Stimulated activated CD8-positive, alpha-beta memory T cell treated with anti-CD3 and anti-CD28 coated beads, Interleukin-2, amount 100 ng/mL, for 48 hours (primary cell): ENCODE measurements around the gene NFKBIB.
"Not testable (repeated sequence)": the region's sequence is repeated elsewhere in the genome, so short reads cannot be mapped to it uniquely, and the experiment has no call there.

Experiments
- DNase-seq, 2 donors: peaks; one replicate each; pipeline ENCODE4 v3.0.0-alpha.2; 2020; ENCODE audit warnings: low read depth in 2 of 2

NFKBIB gene

DNA sequence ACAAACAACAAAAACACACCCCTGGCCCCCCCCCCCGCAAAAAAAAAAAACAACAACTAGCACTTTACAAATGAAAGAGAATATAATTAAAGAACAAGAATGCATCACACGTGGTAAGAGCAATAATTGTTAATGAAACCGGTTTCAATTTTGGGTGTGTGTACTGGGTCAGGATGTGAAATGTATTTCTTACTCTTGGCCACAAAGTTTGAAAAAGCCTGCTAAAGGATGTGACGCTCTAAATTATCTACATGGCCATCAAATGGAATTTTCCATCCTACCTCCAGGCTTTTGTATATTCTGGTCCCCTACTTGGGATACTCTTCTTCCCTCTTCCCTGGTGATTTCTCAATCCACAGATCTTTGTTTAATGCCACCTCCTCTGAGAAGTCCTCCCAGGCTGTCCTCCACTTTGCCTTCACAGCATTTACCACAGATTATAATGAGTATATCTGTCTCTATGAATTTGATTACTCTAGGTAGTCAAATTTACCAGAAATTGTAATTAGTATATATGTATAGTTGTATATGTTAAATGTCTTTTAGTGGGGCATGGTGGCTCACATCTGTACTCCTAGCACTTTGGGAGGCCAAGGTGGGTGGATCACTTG lies 28.7 kb downstream of the NFKBIB start:
- no peak for DNase-seq

GRCh38 chr19:38929929-38930775 lies 30.4 kb downstream of the NFKBIB start, which contains the start of gene SARS2:
SARS2 (minus strand) TSS chr19:38930763; CDS start chr19:38930736, 27 bp downstream.
- DNase-seq: peak; percentile 80 to 84

GRCh38 chr19:38930776-38931520 lies 31.2 kb downstream of the NFKBIB start, which contains the start of gene MRPS12:
MRPS12 (plus strand) TSS chr19:38930944; CDS start chr19:38931295, 351 bp downstream.
- DNase-seq: peak; percentile 93 to 96

- DNase-seq: no peak
Measured at GRCh38 chr19:38931521-38931793, 31.7 kb downstream of the NFKBIB start.

DNA sequence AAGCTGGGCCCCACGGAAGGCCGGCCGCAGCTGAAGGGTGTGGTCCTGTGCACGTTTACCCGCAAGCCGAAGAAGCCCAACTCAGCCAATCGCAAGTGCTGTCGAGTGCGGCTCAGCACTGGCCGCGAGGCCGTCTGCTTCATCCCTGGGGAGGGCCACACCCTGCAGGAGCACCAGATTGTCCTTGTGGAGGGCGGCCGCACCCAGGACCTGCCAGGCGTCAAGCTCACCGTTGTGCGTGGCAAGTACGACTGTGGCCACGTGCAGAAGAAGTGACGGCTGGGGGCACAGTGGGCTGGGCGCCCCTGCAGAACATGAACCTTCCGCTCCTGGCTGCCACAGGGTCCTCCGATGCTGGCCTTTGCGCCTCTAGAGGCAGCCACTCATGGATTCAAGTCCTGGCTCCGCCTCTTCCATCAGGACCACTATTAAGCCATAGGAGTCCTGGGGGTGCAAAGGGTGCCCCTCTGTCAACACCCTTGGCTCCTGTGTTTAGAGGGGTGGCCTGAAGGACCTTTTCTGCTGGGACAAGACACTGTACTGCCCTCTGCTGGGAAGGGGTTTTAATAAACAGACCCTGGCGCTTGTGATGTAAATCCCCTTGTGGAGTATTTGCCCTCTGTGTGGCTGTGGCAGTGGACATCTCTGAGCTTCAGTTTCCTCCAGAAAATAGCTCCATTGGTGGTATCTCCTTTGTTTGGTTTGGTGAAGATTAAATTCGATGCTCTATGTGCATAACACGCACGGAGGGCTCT lies 32.8 kb downstream of the NFKBIB start:
- no peak for DNase-seq

- no peak for DNase-seq
Measured at GRCh38 chr19:38933544-38933943, 33.8 kb downstream of the NFKBIB start.

- DNase-seq: no peak
Measured at GRCh38 chr19:38939957-38940356, 40.2 kb downstream of the NFKBIB start.

GRCh38 chr19:38941466-38941865 lies 41.7 kb downstream of the NFKBIB start:
- DNase-seq: not testable (repeated sequence)

DNA sequence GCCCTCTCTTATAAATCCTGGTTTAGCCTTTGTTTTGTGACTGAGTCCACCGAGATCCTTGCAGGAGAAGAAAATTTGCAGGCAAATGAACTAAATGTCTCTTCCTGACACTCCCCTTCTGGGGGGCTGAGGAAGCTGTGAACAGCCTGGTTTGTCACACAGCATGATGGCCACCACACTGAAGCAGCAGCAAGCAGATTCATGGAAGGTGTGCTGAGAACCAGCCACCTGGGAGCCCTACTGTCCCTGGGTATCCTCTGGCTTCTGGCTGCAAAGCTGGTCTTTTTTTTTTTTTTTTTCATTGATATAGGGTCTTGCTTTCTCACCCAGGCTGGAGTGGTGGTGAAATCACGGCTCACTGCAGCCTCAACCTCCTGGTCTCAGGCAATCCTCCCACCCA lies 42.2 kb downstream of the NFKBIB start:
- DNase-seq: no peak

DNA sequence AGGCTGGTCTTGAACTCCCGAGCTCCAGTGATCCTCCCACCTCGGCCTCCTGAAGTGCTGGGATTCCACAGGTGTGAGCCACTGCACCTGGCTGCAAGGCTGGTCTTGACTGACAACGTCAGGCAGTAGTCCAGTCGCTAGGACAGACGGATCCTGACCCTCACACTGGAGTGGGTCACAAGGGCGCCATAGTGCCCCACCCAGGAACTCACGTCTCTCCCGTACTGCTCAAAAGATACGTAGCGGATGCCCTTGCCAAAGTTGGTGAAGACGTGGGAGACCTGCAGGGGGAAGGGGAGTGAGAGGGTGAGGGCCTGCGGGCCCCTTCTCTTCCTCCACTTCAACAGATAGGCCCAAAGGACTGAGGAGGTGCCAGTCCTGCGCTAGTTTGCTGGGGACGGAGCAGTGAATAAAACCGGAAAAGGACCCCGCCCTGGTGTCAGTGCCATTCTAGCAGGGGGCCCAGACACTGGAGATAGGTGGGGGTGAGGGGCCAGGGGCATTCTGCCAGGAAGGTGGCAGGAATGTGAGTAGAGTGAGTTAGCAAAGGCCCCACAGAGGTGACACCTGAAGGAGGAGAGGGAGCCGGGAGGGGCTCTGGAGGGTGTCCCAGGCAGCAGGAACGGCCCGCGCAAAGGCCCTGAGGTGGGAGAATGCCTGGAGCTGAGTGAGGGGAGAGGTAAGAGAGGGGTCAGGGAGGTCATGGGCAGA lies 42.9 kb downstream of the NFKBIB start:
- DNase-seq: no peak

DNA sequence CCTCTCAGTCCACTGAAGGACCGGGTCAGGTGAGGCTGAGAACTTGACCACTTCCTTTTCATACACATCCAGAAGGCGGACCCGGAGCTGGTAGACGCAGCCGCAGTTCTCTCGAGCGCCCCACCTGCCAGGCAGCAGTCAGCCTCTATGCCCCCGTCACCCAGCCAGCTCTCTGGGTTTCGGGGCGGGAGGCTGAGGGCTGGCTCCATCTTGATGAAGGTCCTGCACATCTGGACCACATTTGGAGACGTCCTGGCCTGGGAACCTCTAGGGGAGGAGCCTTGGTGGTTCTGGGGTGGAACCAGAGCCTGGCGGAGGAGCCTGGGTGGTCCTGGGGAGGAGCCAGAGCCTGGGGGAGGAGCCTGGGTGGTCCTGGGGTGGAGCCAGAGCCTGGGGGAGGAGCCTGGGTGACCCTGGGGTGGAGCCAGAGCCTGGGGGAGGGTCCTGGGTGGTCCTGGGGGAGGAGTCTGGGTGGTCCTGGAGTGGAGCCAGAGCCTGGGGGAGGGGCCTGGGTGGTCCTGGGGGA lies 45.3 kb downstream of the NFKBIB start:
- DNase-seq: no peak

GRCh38 chr19:38945562-38946228 lies 45.9 kb downstream of the NFKBIB start:
- no peak for DNase-seq

DNA sequence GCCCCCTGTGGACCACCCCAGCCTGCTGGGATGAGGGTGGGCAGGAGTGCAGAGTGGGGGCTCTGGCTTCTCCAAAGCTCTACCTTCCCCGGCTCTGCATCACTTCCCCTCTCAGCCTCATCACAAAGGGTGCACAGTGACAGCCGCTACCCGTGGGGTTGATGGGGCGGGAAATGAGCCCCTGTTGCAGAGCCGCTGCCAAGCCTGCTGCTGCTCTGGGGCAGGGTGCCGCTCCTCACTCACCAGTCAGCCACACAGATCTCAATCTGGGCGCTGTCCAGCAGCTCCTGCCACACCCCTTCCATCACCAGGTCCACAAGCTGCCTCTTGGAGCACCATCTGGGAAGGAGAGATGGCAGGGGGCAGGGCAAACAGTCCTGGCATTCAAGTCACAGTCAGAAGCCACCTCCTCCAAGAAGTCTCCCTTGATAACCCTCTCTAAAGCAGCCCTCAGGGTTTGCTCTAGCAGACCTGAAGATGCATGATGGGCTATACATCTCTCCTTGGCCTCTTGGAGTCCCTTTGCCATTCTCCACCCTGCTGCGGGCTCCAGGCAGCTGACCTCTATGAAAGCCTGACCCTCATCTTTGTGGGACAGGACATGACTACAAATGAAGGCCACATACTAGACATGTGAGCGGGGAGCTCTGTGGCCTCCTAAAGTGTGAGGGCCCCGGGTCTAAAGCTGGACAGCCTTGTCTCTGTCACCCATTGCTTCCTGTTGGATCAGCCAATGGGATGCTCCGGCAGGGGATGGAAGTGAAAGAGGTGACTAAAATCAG lies 46.7 kb downstream of the NFKBIB start:
- no peak for DNase-seq

DNA sequence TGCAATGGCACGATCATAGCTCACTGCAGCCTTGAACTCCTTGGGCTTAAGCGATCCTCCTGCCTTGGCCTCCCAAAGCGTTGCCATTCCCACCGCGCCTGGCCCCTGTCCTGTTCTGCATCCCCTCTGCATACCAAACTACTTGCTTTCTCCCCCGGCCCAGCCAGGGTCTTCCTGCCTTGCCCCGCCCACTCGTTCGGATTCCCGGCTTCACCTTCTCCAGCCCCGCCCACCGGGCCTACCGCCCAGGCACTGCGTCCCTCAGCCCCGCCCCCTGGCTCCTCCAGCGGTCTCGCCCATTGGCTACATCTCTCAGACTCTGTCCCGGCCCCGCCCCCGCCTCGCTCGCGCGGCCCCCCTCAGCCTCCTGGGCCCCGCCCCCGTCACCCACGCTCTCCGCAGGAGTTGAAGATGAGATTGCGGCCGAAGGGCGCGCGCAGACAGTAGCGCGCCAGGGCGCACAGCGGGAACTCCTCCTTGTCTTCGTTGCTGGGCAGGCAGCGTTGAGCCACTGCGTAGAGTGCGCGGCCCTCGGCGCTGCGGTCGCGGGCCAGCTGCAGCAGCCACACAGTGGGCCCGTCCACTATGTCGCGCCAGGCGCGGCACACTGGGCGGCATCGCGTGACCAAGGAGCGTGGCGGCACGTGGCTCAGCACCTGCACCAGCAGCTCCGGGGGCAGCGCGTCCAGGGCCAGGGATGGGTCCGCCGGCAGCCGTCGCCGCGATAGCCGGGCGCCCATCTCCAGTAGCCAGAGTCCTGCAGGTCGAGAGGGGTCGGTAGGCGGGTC lies 50.0 kb downstream of the NFKBIB start:
- peak; percentile 83 to 90 for DNase-seq

DNA sequence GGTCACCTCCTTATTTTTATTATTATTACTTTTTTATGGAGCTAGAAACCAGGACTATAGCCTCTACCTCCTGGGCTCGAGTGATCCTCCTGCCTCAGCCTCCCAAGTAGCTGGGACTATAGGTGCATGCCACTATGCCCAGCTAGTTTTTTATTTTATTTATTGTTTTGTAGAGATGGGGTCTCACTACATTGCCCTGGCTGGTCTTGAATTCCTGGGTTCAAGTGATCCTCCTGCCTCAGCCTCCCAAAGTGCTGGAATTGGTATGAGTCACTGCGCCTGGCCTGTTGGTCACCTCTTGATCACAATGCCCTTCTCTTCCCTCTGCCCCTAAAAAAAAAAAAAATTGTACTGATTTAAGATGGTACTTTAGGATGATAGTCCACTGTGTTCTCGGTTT lies 51.4 kb downstream of the NFKBIB start:
- no peak for DNase-seq

- DNase-seq: no peak
Measured at GRCh38 chr19:38952395-38953165, 52.8 kb downstream of the NFKBIB start.

DNA sequence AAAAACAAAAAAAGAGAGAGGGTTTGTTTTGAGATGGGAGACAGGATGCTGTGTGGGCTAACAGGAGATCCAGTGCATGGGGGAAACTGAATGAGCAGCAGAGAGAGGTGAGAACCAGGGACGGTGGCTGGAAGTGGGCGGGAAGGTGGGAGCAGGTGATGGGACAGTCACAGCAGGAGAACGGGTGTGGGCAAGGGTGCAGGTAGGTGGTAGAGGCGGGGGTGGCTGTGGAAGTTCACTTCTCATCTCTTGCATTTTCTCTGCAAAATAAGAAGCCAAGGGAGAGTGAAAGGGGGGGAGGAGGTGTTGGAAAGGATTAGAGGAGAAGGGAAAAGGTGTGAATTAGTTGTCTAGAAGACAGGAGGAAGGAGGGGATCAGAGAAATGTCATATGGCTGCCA lies 53.9 kb downstream of the NFKBIB start:
- DNase-seq: no peak

DNA sequence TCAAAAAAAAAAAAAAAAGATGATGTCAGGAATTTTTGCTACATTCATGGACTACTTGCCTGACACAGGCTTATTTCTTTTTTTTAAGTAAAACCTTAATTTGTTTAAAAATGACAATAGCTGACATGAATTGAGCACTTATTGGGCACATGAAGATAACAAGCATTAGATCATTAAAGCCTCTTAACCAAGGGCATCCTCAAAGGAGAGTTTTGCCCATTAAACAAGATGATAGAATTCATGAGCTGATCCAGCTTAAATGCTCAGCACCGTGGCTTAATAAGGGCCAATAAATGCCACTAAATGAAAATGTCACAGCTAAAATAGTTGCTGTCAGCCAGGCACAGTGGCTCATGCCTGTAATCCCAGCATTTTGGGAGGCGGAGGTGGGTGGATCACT lies 56.5 kb downstream of the NFKBIB start:
- DNase-seq: no peak
